GM12801 (cell line): ENCODE results near the gene TUBG2.

Experiments used
- TF ChIP-seq, protein P1 (sequence below): IDR thresholded peaks from one replicate; pipeline ENCODE4 v1.5.1; 2011; ENCODE audit warnings: control low read depth; ENCODE audit not compliant: insufficient read length; ENCODE audit errors: extremely low read depth

TUBG2 gene

DNA sequence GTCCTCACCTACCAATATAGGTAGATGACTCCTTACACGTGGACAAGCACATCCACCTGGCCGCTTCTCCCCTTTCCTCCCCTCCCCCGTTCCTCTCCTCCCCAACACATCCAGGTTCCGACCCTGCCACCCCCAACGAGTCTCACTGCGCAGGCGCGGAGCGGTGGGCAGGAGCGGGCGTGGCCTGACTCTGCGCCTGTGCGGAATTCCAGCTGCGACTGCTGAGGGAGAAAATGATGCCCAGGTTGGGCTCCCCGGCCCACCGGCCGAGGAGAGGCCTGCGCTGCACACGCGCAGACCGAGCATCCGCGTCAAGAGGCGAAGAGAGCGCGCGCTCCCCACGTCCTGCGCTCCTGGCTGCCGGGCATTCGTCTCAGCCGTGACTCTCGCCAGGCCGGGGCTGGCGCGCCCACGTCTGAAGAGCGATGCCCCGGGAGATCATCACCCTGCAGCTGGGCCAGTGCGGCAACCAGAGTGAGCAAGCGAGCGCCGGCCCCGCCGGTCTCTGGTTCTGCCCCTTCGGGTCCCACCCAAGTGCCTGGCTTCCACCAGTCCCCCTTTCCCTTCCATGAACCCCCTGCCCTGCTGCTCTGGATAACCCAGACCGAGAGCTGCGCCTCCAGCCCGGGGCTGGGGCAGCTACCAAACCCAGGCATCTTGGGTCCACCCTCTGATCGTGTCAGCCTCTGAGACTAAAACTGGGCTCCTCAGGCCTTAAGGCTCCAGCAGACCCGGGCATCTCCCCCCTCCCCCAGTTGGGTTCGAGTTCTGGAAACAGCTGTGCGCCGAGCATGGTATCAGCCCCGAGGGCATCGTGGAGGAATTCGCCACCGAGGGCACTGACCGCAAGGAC, at the start of gene TUBG2:
TUBG2 (plus strand) TSS at position 206 of the 853 bp plus-strand sequence; CDS start at position 426, 220 bp downstream.
- TF ChIP-seq, protein P1, sequence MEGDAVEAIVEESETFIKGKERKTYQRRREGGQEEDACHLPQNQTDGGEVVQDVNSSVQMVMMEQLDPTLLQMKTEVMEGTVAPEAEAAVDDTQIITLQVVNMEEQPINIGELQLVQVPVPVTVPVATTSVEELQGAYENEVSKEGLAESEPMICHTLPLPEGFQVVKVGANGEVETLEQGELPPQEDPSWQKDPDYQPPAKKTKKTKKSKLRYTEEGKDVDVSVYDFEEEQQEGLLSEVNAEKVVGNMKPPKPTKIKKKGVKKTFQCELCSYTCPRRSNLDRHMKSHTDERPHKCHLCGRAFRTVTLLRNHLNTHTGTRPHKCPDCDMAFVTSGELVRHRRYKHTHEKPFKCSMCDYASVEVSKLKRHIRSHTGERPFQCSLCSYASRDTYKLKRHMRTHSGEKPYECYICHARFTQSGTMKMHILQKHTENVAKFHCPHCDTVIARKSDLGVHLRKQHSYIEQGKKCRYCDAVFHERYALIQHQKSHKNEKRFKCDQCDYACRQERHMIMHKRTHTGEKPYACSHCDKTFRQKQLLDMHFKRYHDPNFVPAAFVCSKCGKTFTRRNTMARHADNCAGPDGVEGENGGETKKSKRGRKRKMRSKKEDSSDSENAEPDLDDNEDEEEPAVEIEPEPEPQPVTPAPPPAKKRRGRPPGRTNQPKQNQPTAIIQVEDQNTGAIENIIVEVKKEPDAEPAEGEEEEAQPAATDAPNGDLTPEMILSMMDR, result no peak

DNA sequence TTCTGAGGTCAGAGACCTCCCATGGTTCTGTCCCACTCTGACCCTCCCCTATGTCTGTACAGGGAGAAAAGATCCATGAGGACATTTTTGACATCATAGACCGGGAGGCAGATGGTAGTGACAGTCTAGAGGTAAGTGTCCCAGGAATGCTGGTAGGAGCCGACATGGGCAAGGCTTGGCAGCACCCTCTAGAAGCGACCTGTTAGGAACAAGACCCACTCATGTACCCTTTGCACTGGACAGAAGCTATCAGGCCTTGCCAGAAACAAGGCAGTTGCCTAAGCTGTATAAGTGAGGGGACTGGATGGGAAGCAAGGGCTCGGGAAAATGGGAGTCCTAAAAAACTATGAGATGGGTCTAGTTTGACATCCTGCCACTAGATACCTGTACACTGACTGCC, 47.1 kb upstream of the TUBG2 start:
- TF ChIP-seq, protein P1, result no peak

DNA sequence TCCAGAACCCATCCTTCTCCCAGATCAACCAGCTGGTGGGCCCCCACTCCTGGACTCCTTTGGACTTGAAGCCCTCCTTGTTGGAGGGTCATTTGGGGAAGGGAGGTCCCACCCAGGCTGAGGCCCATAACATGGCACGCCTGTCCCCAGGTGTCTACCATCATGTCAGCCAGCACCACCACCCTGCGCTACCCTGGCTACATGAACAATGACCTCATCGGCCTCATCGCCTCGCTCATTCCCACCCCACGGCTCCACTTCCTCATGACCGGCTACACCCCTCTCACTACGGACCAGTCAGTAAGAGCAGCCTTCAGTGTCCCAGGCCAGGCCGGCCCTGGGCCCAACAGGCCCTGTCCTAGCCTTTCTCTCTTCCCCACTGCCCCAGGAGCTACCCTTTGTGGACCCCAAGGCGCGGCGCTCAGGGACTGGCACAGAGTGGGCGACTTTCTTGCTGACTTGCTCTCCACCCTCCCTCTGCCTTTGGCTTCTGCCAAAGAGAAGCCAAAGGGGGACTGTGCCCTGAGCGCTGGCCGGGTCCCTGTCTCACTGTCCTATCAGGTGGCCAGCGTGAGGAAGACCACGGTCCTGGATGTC, 45.3 kb upstream of the TUBG2 start:
- TF ChIP-seq, protein P1, result no peak

DNA sequence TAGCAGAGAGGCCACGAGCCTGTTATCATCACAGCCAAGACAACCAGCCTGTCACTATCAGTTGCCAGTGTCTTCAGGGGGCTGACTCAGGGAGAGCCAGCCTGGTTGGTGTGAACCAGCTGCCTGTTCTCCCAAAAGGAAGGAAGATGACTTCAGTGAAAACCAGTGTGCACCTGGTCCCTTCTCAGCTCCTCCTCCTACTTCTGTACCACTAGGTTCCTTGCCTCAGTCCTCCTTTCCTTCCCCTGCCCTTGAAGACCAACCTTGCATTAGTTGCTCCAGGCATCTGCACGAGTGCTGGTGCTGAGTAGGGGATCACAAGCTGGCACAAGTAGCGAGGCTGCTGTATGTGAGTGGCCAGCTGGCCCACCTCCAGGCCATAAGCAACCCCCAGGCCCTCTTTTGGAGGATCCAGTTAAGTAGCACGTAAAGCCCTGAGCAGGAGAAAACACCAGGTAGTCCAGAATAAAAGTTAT, 41.1 kb upstream of the TUBG2 start:
- TF ChIP-seq, protein P1, result no peak

DNA sequence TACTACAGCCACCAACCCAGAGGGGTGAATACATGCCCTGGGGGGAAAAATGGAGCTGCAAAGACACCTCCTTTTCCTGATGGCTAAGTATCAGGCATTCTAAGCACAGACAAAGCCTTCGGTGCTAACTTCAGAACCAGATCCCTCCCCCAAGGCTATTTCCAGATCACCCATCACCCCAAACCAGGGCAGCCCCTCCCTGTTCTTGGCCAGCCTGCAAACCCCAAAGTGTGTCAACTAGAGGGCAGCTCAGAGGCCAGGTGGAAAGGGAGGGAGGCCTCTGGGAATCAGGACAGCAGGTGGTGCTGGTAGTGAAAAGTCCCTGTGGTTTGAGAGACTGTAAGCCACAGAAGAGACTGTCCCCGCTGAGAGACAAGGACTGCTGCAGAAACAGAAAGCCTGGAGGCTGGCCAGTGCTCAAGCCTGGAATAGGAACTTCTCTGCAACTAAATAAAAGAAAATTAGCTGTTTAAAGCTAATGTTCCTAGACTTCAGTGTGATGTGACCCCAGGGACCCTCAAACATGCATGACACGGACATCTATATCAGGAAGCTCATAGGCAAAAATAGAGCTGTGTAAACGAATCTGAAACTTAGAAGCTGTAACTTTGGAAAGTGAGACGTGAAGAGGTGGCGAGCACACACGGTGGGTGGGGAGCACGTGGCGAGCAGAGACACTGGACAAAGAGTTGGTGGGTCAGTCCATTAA, 40.5 kb upstream of the TUBG2 start:
- TF ChIP-seq, protein P1, result no peak

DNA sequence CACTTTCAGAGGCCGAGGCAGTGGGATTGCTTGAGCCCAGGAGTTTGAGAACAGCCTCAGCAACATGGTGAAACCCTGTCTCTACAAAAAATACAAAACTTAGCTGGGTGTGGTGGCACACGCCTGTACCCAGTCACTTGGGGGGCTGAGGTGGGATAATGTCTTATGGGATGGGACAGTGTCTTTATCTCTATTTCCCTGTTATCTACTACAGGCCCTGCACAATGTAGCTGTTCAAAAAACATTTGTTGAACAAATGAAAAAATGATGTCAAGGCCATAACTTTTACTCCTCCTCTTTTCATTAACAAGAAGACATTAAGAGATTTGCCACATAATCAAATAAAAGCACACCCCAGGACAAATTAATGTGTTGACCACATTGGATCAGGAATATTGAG, 35.8 kb upstream of the TUBG2 start:
- TF ChIP-seq, protein P1, result no peak
